NCI-H2029 (cell line): Measurements from ENCODE around the gene LRIT3.
"Not testable (repeated sequence)": the region's sequence is repeated elsewhere in the genome, so short reads cannot be mapped to it uniquely, and the experiment has no call there.

Experiments used
- DNase-seq: peaks from one replicate; lab custom pipeline; 2025; lab: John Stamatoyannopoulos, UW

LRIT3 gene

GRCh38 chr4:109850601-109851000, 2.7 kb downstream of the LRIT3 start:
- DNase-seq = no peak

GRCh38 chr4:109859426-109860300, 11.8 kb downstream of the LRIT3 start:
- DNase-seq = not testable (repeated sequence)

- no peak for DNase-seq
Measured at GRCh38 chr4:109861271-109861670, 13.4 kb downstream of the LRIT3 start.

- no peak for DNase-seq
Measured at GRCh38 chr4:109861916-109862511, 14.1 kb downstream of the LRIT3 start.

GRCh38 chr4:109864134-109864533, 16.2 kb downstream of the LRIT3 start:
- no peak for DNase-seq

- DNase-seq = no peak
Measured at GRCh38 chr4:109870061-109870460, 22.2 kb downstream of the LRIT3 start.

- no peak for DNase-seq
Measured at GRCh38 chr4:109872065-109872464, 24.2 kb downstream of the LRIT3 start.

- no peak for DNase-seq
Measured at GRCh38 chr4:109872950-109873656, 25.2 kb downstream of the LRIT3 start.

- no peak for DNase-seq
Measured at GRCh38 chr4:109873791-109874514, 26.0 kb downstream of the LRIT3 start.

GRCh38 chr4:109875106-109875505, 27.2 kb downstream of the LRIT3 start:
- DNase-seq = no peak

GRCh38 chr4:109875553-109875952, 27.6 kb downstream of the LRIT3 start:
- DNase-seq = not testable (repeated sequence)

- DNase-seq = no peak
Measured at GRCh38 chr4:109876634-109877265, 28.8 kb downstream of the LRIT3 start.

- DNase-seq = no peak
Measured at GRCh38 chr4:109877400-109877799, 29.5 kb downstream of the LRIT3 start.

GRCh38 chr4:109878355-109878754, 30.4 kb downstream of the LRIT3 start:
- no peak for DNase-seq

- no peak for DNase-seq
Measured at GRCh38 chr4:109879081-109879480, 31.2 kb downstream of the LRIT3 start.

GRCh38 chr4:109879636-109880314, 31.9 kb downstream of the LRIT3 start:
- DNase-seq = no peak

GRCh38 chr4:109886303-109886702, 38.4 kb downstream of the LRIT3 start:
- DNase-seq = no peak

GRCh38 chr4:109887071-109887470, 39.2 kb downstream of the LRIT3 start:
- no peak for DNase-seq

- no peak for DNase-seq
Measured at GRCh38 chr4:109890076-109890475, 42.2 kb downstream of the LRIT3 start.

- DNase-seq = no peak
Measured at GRCh38 chr4:109902559-109903251, 54.8 kb downstream of the LRIT3 start.
